Activated T-helper 17 cell treated with anti-CD3 and anti-CD28 coated beads, Interleukin-2, amount 50 U/mL, for 72 hours (primary cell): Measurements from ENCODE around the gene CFD. TPM values are rescaled to one million over a fixed set of nuclear protein-coding genes. Genes with fewer than 3 reads are reported as not detected.
"Not testable (repeated sequence)": the region's sequence is repeated elsewhere in the genome, so short reads cannot be mapped to it uniquely, and the experiment has no call there.

Source experiments
- ATAC-seq: fragments of 150-1000 bp; cut with Tn5 transposase; replicated peaks from 2 replicates; pipeline ENCODE4 v1.10.0; 2021; ENCODE audit warnings: mild to moderate bottlenecking, moderate library complexity
- H3K27ac Mint-ChIP-seq: one replicate; pipeline ENCODE4 v1.8.0; 2022; ENCODE audit warnings: mixed read lengths
- H3K27me3 Mint-ChIP-seq: one replicate; pipeline ENCODE4 v1.8.0; 2022; ENCODE audit warnings: mixed read lengths
- H3K36me3 Mint-ChIP-seq: one replicate; pipeline ENCODE4 v1.8.0; 2022; ENCODE audit warnings: low read depth, mild to moderate bottlenecking, mixed read lengths
- H3K4me1 Mint-ChIP-seq: one replicate; pipeline ENCODE4 v1.8.0; 2022; ENCODE audit warnings: mixed read lengths
- H3K4me3 Mint-ChIP-seq: one replicate; pipeline ENCODE4 v1.8.0; 2022; ENCODE audit warnings: mild to moderate bottlenecking, mixed read lengths
- H3K9me3 Mint-ChIP-seq: one replicate; pipeline ENCODE4 v1.8.0; 2022; ENCODE audit warnings: mixed read lengths
- total RNA-seq, 2 donors: library from RNA; stranded (reverse); gene quantifications; one replicate each; pipeline ENCODE4 v1.2.3, GENCODE V29; 2022

Gene CFD
- total RNA-seq, 2 donors from 2014 or later: 0.40 to 0.89 TPM

- H3K36me3 Mint-ChIP-seq: no peaks in the 10 kb centered on the region
- ATAC-seq: no peak
- H3K27me3 Mint-ChIP-seq: peaks cover 23% of the 10 kb centered on the region
- H3K4me1 Mint-ChIP-seq: peaks cover 9% of the 10 kb centered on the region
- no peaks in the 10 kb centered on the region for H3K9me3 Mint-ChIP-seq
- no peak within 1 kb of the TSS for H3K4me3 Mint-ChIP-seq
- H3K27ac Mint-ChIP-seq: no peak within 1 kb of the TSS
Observed at GRCh38 chr19:840519-841206, 18.8 kb upstream of the CFD start, which contains the start of gene PRTN3. Gene PRTN3, plus strand, starts transcription at chr19:840999. Its CDS starts 10 bp downstream, at chr19:841009.

GRCh38 chr19:842802-843179 lies 16.7 kb upstream of the CFD start:
- ATAC-seq, H3K4me3 Mint-ChIP-seq, H3K36me3 Mint-ChIP-seq, H3K4me1 Mint-ChIP-seq, H3K27ac Mint-ChIP-seq, H3K9me3 Mint-ChIP-seq: not testable (repeated sequence)
- peaks cover 18% of the 10 kb centered on the region for H3K27me3 Mint-ChIP-seq

- H3K27ac Mint-ChIP-seq: no peak overlapping the region
- no peaks in the 10 kb centered on the region for H3K36me3 Mint-ChIP-seq
Observed at GRCh38 chr19:843180-843835, 16.2 kb upstream of the CFD start.

GRCh38 chr19:843836-844545 lies 15.5 kb upstream of the CFD start:
- no peak for ATAC-seq
- Mint-ChIP-seq H3K36me3 (no peaks in the 10 kb centered on the region), H3K9me3 (no peaks in the 10 kb centered on the region), H3K27me3 (peaks cover 18% of the 10 kb centered on the region), H3K4me3 (no peak overlapping the region), H3K27ac (no peak overlapping the region), H3K4me1 (peaks cover 4% of the 10 kb centered on the region)

More at GRCh38 chr19:843180-843835, 16.2 kb upstream of the CFD start:
- Mint-ChIP-seq H3K9me3 (no peaks in the 10 kb centered on the region), H3K4me1 (peaks cover 4% of the 10 kb centered on the region), H3K27me3 (peaks cover 18% of the 10 kb centered on the region), H3K4me3 (no peak overlapping the region)
- no peak for ATAC-seq

DNA sequence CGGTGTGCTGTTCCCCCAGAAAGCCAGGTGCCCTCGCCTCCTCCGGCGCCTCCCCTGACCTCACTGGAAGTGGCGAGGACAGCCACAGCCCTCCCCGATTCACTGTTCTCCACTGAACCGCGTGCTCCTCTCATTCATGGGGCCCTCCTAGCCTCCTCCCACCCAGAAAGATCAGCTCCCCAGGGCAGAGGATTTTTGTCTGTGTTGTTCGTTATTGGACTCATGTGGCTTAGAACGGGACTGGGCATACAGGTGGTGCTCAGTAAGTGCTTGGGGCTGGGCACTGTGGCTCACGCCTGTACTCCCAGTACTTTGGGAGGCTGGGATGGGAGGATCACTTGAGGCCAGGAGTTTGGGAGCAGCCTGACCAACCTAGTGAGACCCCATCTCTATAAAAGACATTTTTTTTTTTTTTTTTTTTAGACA lies 14.9 kb upstream of the CFD start:
- H3K4me3 Mint-ChIP-seq: no peak overlapping the region
- ATAC-seq: no peak
- no peak overlapping the region for H3K27ac Mint-ChIP-seq
- H3K36me3 Mint-ChIP-seq: no peaks in the 10 kb centered on the region
- peaks cover 4% of the 10 kb centered on the region for H3K4me1 Mint-ChIP-seq
- no peaks in the 10 kb centered on the region for H3K9me3 Mint-ChIP-seq
- peaks cover 18% of the 10 kb centered on the region for H3K27me3 Mint-ChIP-seq

GRCh38 chr19:845707-846521 lies 13.6 kb upstream of the CFD start:
- Mint-ChIP-seq H3K9me3 (no peaks in the 10 kb centered on the region), H3K27ac (no peak overlapping the region), H3K4me3 (no peak overlapping the region), H3K27me3 (peaks cover 18% of the 10 kb centered on the region), H3K4me1 (peaks cover 4% of the 10 kb centered on the region), H3K36me3 (no peaks in the 10 kb centered on the region)
- no peak for ATAC-seq

GRCh38 chr19:848386-848921 lies 11.0 kb upstream of the CFD start:
- H3K27me3 Mint-ChIP-seq: peaks cover 12% of the 10 kb centered on the region
- H3K36me3 Mint-ChIP-seq: no peaks in the 10 kb centered on the region
- no peaks in the 10 kb centered on the region for H3K4me1 Mint-ChIP-seq
- ATAC-seq: no peak
- H3K27ac Mint-ChIP-seq: no peak overlapping the region
- no peak overlapping the region for H3K4me3 Mint-ChIP-seq
- H3K9me3 Mint-ChIP-seq: no peaks in the 10 kb centered on the region

DNA sequence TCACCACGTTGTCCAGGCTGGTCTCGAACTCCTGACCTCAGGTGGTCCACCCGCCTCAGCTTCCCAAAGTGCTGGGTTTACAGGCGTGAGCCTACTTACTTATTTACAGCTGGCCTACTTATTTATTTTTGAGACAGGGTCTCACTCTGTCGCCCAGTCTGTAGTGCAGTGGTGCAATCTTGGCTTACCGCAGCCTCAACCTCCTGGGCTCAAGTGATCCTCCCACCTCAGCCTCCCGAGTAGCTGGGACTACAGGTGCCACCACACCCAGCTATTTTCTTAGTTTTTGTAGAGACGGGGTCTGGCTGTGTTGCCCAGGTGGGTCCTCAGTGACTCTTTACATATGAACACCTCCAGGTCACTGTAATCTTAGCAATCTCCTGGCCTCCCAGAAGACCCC lies 10.3 kb upstream of the CFD start:
- H3K27ac Mint-ChIP-seq, H3K36me3 Mint-ChIP-seq, ATAC-seq, H3K4me1 Mint-ChIP-seq, H3K9me3 Mint-ChIP-seq, H3K4me3 Mint-ChIP-seq: not testable (repeated sequence)
- peaks cover 12% of the 10 kb centered on the region for H3K27me3 Mint-ChIP-seq

DNA sequence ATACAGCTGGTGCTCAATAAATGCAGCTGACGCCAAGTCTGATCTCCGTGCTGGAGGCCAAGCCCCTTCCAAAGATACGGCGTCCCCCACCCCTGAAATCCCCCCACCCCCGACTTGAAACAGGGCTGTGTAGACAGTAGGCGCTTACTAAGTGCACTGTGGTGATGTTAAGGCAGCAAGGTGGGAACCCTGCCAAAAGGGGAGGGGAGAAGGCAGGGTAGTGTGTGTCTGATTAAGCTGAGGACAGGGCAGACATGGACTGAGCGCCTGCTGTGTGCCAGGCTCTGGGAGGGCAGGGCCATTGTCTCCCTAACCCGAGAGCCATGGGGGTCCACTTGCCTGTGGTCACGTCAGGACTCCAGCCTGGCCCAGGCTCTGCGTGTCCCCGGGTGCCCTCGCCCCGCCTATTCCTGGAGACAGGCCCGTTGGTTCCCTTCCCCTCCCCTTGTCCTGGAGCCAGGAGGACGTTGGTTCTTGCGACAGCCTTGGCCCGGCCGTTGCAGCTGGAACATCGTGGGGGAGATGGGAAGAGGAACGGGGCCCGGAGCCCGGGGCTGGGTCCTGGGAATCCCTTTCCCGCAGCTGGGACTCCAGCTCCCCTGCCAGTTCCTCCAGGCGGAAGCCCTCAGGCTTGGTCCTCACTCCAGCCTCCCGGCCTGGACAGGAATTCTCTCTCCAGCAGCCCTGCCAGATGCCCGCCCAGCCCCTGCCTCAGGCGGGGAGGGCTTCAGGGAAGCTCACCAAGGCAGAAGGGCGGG lies 9.1 kb upstream of the CFD start:
- no peak overlapping the region for H3K4me3 Mint-ChIP-seq
- H3K36me3 Mint-ChIP-seq: no peaks in the 10 kb centered on the region
- no peaks in the 10 kb centered on the region for H3K4me1 Mint-ChIP-seq
- ATAC-seq: no peak
- H3K27me3 Mint-ChIP-seq: peaks cover 8% of the 10 kb centered on the region
- no peak overlapping the region for H3K27ac Mint-ChIP-seq
- H3K9me3 Mint-ChIP-seq: no peaks in the 10 kb centered on the region

GRCh38 chr19:850979-851335 lies 8.5 kb upstream of the CFD start:
- no peaks in the 10 kb centered on the region for H3K36me3 Mint-ChIP-seq
- no peak for ATAC-seq
- H3K27ac Mint-ChIP-seq: no peak overlapping the region
- no peaks in the 10 kb centered on the region for H3K9me3 Mint-ChIP-seq
- H3K27me3 Mint-ChIP-seq: peaks cover 5% of the 10 kb centered on the region
- H3K4me1 Mint-ChIP-seq: no peaks in the 10 kb centered on the region
- H3K4me3 Mint-ChIP-seq: no peak overlapping the region

DNA sequence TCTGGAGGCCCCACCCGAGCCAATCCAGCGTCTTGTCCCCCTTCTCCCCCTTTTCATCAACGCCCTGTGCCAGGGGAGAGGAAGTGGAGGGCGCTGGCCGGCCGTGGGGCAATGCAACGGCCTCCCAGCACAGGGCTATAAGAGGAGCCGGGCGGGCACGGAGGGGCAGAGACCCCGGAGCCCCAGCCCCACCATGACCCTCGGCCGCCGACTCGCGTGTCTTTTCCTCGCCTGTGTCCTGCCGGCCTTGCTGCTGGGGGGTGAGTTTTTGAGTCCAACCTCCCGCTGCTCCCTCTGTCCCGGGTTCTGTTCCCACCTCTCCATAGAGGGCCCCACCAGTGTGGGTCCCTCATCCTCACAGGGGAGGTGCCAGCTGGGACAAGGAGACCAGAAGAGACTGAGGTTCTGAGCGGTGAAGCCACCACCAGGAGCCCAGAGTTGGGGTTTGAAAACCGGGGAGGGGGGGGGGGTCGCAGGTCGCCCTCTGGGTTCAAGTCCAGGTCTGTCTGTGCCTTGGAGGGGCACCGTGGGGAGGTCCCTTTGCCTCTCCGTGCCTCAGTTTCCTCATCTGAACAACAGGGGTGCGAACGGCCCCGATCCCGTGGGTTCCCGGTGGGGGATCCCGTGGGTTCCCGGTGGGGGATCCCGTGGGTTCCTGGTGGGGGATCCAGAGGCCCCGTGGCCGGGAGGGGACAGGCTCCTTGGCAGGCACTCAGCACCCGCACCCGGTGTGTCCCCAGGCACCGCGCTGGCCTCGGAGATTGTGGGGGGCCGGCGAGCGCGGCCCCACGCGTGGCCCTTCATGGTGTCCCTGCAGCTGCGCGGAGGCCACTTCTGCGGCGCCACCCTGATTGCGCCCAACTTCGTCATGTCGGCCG lies 7.1 kb upstream of the CFD start, which contains the start of gene ELANE:
TSS of gene ELANE (plus strand) at position 168 of the 878 bp plus-strand sequence. CDS start at position 194, 26 bp downstream.
- Mint-ChIP-seq H3K27ac (no peak within 1 kb of the TSS), H3K4me3 (no peak within 1 kb of the TSS), H3K36me3 (no peaks in the 10 kb centered on the region), H3K9me3 (no peaks in the 10 kb centered on the region), H3K27me3 (peaks cover under 1% of the 10 kb centered on the region), H3K4me1 (no peaks in the 10 kb centered on the region)
- ATAC-seq: no peak

- Mint-ChIP-seq H3K9me3 (no peaks in the 10 kb centered on the region), H3K36me3 (no peaks in the 10 kb centered on the region), H3K4me3 (no peak overlapping the region), H3K27ac (no peak overlapping the region), H3K4me1 (no peaks in the 10 kb centered on the region), H3K27me3 (no peaks in the 10 kb centered on the region)
- ATAC-seq: no peak
Observed at GRCh38 chr19:853014-853585, 6.4 kb upstream of the CFD start.
